Hepatocyte (in vitro differentiated cells): ENCODE measurements around the gene IL21R. TPM values are rescaled to one million over a fixed set of nuclear protein-coding genes. Genes with fewer than 3 reads are reported as not detected.

Experiments used
- DNase-seq: peaks from one replicate; pipeline ENCODE4 v3.0.0-alpha.2; 2016; ENCODE audit warnings: low spot score
- H2AFZ ChIP-seq: fragments of 200-600 bp; sonication (generic); 2 replicates; pipeline ENCODE4 v1.6.0; 2016; ENCODE audit warnings: antibody characterized with exemption, mild to moderate bottlenecking
- H3K27ac ChIP-seq: fragments of 200-600 bp; sonication (generic); 2 replicates; pipeline ENCODE4 v1.5.1; 2016; ENCODE audit warnings: mild to moderate bottlenecking
- H3K27me3 ChIP-seq: fragments of 200-600 bp; sonication (generic); 2 replicates; pipeline ENCODE4 v1.6.1; 2016
- H3K36me3 ChIP-seq: fragments of 200-600 bp; sonication (generic); replicated peaks from 2 replicates; pipeline ENCODE4 v1.5.1; 2016; ENCODE audit warnings: low read depth; ENCODE audit not compliant: insufficient read depth
- H3K4me1 ChIP-seq: fragments of 200-600 bp; sonication (generic); 2 replicates; pipeline ENCODE4 v1.5.1; 2016; ENCODE audit warnings: mild to moderate bottlenecking, moderate library complexity; ENCODE audit not compliant: insufficient read depth
- H3K4me2 ChIP-seq: fragments of 200-600 bp; sonication (generic); 2 replicates; pipeline ENCODE4 v1.6.0; 2016
- H3K4me3 ChIP-seq: fragments of 200-600 bp; sonication (generic); 2 replicates; pipeline ENCODE4 v1.5.1; 2016; ENCODE audit warnings: mild to moderate bottlenecking
- H3K79me2 ChIP-seq: fragments of 200-600 bp; sonication (generic); 2 replicates; pipeline ENCODE4 v1.6.0; 2017; ENCODE audit warnings: mild to moderate bottlenecking
- H3K9me2 ChIP-seq: fragments of 200-600 bp; sonication (generic); replicated peaks from 2 replicates; pipeline ENCODE4 v1.6.0; 2017; ENCODE audit warnings: mild to moderate bottlenecking; ENCODE audit not compliant: insufficient read depth
- H3K9me3 ChIP-seq: fragments of 200-600 bp; sonication (generic); 2 replicates; pipeline ENCODE4 v1.5.1; 2016; ENCODE audit warnings: low read depth, mild to moderate bottlenecking
- H4K20me1 ChIP-seq: fragments of 200-600 bp; sonication (generic); 2 replicates; pipeline ENCODE4 v1.6.0; 2016; ENCODE audit warnings: mild to moderate bottlenecking; ENCODE audit not compliant: insufficient read depth, poor library complexity, severe bottlenecking
- EZH2 ChIP-seq: fragments of 200-600 bp; sonication (generic); IDR thresholded peaks from 2 replicates; pipeline ENCODE4 v1.6.1; 2016; ENCODE audit warnings: antibody characterized with exemption, mild to moderate bottlenecking, borderline replicate concordance
- EZH2phosphoT487 ChIP-seq: fragments of 200-600 bp; sonication (generic); IDR thresholded peaks from one replicate; pipeline ENCODE4 v1.6.1; 2018; ENCODE audit warnings: antibody characterized with exemption, mild to moderate bottlenecking, low read depth, moderate library complexity; ENCODE audit not compliant: unreplicated experiment, severe bottlenecking
- WGBS: methylation state at CpG from one replicate; pipeline ENCODE4 v1.1.6; 2016; ENCODE audit warnings: low lambda C conversion rate; ENCODE audit errors: missing lambda C conversion rate; 5-methylcytosine and 5-hydroxymethylcytosine counted together
- polyA plus RNA-seq: library from polyadenylated mRNA; unstranded; fragments of >200 nt; fragmentation: Nextera tagmentation; extraction: Ambion mirVana; gene quantifications from 2 replicates; pipeline ENCODE4 v1.2.1, GENCODE V29; 2016
- total RNA-seq: library from RNA; depleted of rRNA; stranded (reverse); fragments of >200 nt; gene quantifications from 2 replicates; pipeline ENCODE4 v1.2.3, GENCODE V29; 2014
- TF ChIP-seq, protein P1 (sequence below): fragments of 200-600 bp; sonication (generic); IDR thresholded peaks from 2 replicates; pipeline ENCODE4 v1.5.1; 2016; ENCODE audit warnings: antibody characterized with exemption, mild to moderate bottlenecking; ENCODE audit not compliant: poor library complexity

IL21R gene
- total and polyA plus RNA-seq, 2 experiments from 2014 or later: 0.10 TPM; not detected in 1

DNA sequence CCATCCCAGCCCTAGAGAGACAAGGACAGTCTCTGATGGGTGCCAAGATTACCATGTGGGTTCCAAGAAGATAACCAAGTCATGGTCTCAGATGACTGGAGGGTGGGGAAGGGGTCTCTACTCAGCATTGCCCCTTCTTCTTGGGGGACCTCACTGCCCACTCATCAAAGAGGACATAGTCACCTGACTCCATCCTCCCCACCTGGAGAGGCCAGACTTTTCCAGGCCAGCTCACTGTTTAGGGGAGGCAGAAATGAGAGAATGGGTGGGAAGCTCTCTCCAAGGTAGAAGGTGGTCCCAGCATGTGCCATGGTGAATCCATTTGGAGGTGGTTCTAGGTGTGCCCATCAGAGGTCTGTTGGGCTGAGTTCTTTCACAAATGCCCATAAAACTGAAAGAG lies 20.7 kb upstream of the IL21R start:
- H3K79me2 ChIP-seq: no peaks in the 10 kb centered on the region

DNA sequence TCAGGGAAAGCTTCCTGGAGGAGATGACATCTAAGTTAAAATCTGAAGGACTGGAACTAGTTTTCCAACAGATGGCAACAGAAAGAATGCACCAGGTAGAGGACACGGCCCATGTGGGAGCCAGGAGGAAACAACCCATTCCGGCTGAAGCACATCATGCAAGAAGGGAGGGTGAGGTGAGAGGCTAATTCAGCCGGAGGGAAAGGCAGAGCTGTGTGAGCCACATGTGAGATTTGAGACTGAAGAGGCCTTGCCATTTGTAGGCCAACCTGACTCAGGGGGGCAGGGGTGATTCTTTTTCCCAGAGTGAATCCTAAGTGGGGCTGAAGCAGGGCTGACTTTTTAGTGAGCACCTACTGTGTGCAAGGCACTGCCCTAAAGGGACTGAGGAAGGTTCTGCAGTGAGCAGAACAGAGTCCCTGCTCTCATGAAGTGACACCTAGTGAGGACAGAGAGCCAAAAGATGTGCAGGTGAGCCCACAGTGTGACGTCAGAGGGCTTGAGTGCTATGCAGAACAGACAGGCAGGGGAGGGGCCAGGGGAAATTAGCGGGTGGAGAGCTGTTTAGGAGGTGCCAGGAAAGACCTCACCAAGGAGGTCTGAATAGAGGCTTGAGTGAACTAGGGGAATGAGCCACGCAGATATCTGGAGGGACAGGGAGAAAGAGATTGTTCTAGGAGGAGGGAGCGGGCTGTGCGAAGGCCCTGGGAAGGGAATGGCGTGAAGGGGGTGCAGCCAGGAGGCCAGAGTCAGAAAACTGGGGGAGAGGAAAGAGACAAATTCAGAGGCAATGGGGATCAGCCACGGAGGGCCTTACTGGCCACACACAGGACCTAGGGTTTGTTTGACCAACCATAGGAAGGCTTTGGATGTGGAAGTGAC lies 19.8 kb upstream of the IL21R start:
- no peaks in the 10 kb centered on the region for H3K27me3 ChIP-seq
- WGBS: 78% methylated on average over 10 of the region's 10 CpGs
- no peak overlapping the region for H2AFZ ChIP-seq
- no peaks in the 10 kb centered on the region for H3K79me2 ChIP-seq
- no peaks in the 10 kb centered on the region for H3K9me3 ChIP-seq
- DNase-seq: no peak
- H3K9me2 ChIP-seq: no peaks in the 10 kb centered on the region
- no peak overlapping the region for H3K27ac ChIP-seq
- no peaks in the 10 kb centered on the region for H3K36me3 ChIP-seq
- H3K4me1 ChIP-seq: no peaks in the 10 kb centered on the region
- TF ChIP-seq EZH2: no peak
- TF ChIP-seq, protein P1, sequence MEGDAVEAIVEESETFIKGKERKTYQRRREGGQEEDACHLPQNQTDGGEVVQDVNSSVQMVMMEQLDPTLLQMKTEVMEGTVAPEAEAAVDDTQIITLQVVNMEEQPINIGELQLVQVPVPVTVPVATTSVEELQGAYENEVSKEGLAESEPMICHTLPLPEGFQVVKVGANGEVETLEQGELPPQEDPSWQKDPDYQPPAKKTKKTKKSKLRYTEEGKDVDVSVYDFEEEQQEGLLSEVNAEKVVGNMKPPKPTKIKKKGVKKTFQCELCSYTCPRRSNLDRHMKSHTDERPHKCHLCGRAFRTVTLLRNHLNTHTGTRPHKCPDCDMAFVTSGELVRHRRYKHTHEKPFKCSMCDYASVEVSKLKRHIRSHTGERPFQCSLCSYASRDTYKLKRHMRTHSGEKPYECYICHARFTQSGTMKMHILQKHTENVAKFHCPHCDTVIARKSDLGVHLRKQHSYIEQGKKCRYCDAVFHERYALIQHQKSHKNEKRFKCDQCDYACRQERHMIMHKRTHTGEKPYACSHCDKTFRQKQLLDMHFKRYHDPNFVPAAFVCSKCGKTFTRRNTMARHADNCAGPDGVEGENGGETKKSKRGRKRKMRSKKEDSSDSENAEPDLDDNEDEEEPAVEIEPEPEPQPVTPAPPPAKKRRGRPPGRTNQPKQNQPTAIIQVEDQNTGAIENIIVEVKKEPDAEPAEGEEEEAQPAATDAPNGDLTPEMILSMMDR: no peak
- no peak for TF ChIP-seq EZH2phosphoT487
- H3K4me2 ChIP-seq: no peak overlapping the region
- H4K20me1 ChIP-seq: no peaks in the 10 kb centered on the region
- H3K4me3 ChIP-seq: no peak overlapping the region

More for the DNA sequence above, 20.7 kb upstream of the IL21R start:
- Histone ChIP-seq H3K27ac (no peak overlapping the region), H3K9me2 (no peaks in the 10 kb centered on the region), H3K36me3 (no peaks in the 10 kb centered on the region), H4K20me1 (no peaks in the 10 kb centered on the region), H3K4me1 (no peaks in the 10 kb centered on the region), H2AFZ (no peak overlapping the region), H3K4me2 (no peak overlapping the region), H3K27me3 (no peaks in the 10 kb centered on the region), H3K9me3 (no peaks in the 10 kb centered on the region), H3K4me3 (no peak overlapping the region)
- DNase-seq: no peak
- TF ChIP-seq EZH2: no peak
- TF ChIP-seq, protein P1: no peak
- TF ChIP-seq EZH2phosphoT487: no peak

- Histone ChIP-seq H3K27me3 (no peaks in the 10 kb centered on the region), H3K9me2 (no peaks in the 10 kb centered on the region), H3K27ac (no peak overlapping the region), H3K79me2 (no peaks in the 10 kb centered on the region), H3K9me3 (no peaks in the 10 kb centered on the region), H3K4me1 (no peaks in the 10 kb centered on the region), H3K4me3 (no peak overlapping the region), H3K36me3 (no peaks in the 10 kb centered on the region), H4K20me1 (no peaks in the 10 kb centered on the region), H3K4me2 (no peak overlapping the region), H2AFZ (no peak overlapping the region)
- WGBS: 86% methylated on average over 15 of the region's 15 CpGs
- no peak for DNase-seq
- no peak for TF ChIP-seq EZH2phosphoT487
- no peak for TF ChIP-seq EZH2
- TF ChIP-seq, protein P1: no peak
Measured at GRCh38 chr16:27383556-27384243, 18.3 kb upstream of the IL21R start.
